GM23338 (cell line): ENCODE data around the gene COL25A1. TPM values are rescaled to one million over a fixed set of nuclear protein-coding genes. Genes with fewer than 3 reads are reported as not detected.

Experiments used
- ATAC-seq: fragments of 200-7000 bp; cut with Tn5 transposase; 3 replicates; pipeline ENCODE4 v1.9.1; 2020
- DNase-seq: peaks from one replicate; pipeline ENCODE4 v3.0.0-alpha.2; 2015; ENCODE audit warnings: low spot score
- H2AFZ ChIP-seq: fragments of 200-600 bp; sonication (generic); 2 replicates; pipeline ENCODE4 v1.8.0; 2016; ENCODE audit warnings: antibody characterized with exemption, mild to moderate bottlenecking, moderate library complexity
- H3F3A ChIP-seq: fragments of 200-600 bp; sonication (generic); replicated peaks from 2 replicates; pipeline ENCODE4 v1.8.0; 2017; ENCODE audit warnings: antibody characterized with exemption, mixed run types, low read depth
- H3K27ac ChIP-seq: fragments of 200-600 bp; sonication (generic); 2 replicates; pipeline ENCODE4 v1.6.1; 2016; ENCODE audit warnings: low read depth
- H3K27me3 ChIP-seq: fragments of 200-600 bp; sonication (generic); 2 replicates; pipeline ENCODE4 v1.8.0; 2016; ENCODE audit warnings: mild to moderate bottlenecking, mixed run types, moderate library complexity; ENCODE audit not compliant: insufficient read depth
- H3K36me3 ChIP-seq: fragments of 200-600 bp; sonication (generic); 2 replicates; pipeline ENCODE4 v1.8.0; 2016; ENCODE audit warnings: mild to moderate bottlenecking; ENCODE audit not compliant: insufficient read depth
- H3K4me1 ChIP-seq: fragments of 200-600 bp; sonication (generic); 2 replicates; pipeline ENCODE4 v1.8.0; 2016; ENCODE audit warnings: mild to moderate bottlenecking, moderate library complexity; ENCODE audit not compliant: insufficient read depth
- H3K4me2 ChIP-seq: fragments of 200-600 bp; sonication (generic); 2 replicates; pipeline ENCODE4 v1.7.1; 2017; ENCODE audit warnings: mixed run types
- H3K4me3 ChIP-seq: fragments of 200-600 bp; sonication (generic); 2 replicates; pipeline ENCODE4 v1.6.1; 2016; ENCODE audit warnings: mixed run types
- H3K79me2 ChIP-seq: fragments of 200-600 bp; sonication (generic); replicated peaks from 2 replicates; pipeline ENCODE4 v1.8.0; 2017; ENCODE audit warnings: mild to moderate bottlenecking; ENCODE audit not compliant: insufficient read depth
- H3K9me2 ChIP-seq: fragments of 200-600 bp; sonication (generic); 2 replicates; pipeline ENCODE4 v1.8.0; 2017; ENCODE audit not compliant: insufficient read depth
- H4K20me1 ChIP-seq: fragments of 200-600 bp; sonication (generic); replicated peaks from 2 replicates; pipeline ENCODE4 v1.8.0; 2017; ENCODE audit warnings: mild to moderate bottlenecking; ENCODE audit not compliant: insufficient read depth
- H3K27ac Mint-ChIP-seq: 2 replicates; pipeline ENCODE4 v1.8.0; 2020; ENCODE audit warnings: inconsistent platforms, mild to moderate bottlenecking, moderate library complexity, mixed read lengths
- H3K27me3 Mint-ChIP-seq: 3 replicates; pipeline ENCODE4 v1.8.0; 2022; ENCODE audit warnings: low read depth, mild to moderate bottlenecking, moderate library complexity, mixed read lengths, inconsistent platforms; ENCODE audit not compliant: insufficient read depth, poor library complexity
- H3K36me3 Mint-ChIP-seq: 3 replicates; pipeline ENCODE4 v1.8.0; 2021; ENCODE audit warnings: low read depth, mild to moderate bottlenecking, inconsistent platforms, moderate library complexity, mixed read lengths
- H3K4me1 Mint-ChIP-seq: 3 replicates; pipeline ENCODE4 v1.8.0; 2020; ENCODE audit warnings: mild to moderate bottlenecking, inconsistent platforms, mixed read lengths
- H3K4me3 Mint-ChIP-seq: 3 replicates; pipeline ENCODE4 v1.8.0; 2021; ENCODE audit warnings: moderate library complexity, mild to moderate bottlenecking, inconsistent platforms, mixed read lengths
- H3K9me3 Mint-ChIP-seq: 3 replicates; pipeline ENCODE4 v1.8.0; 2020; ENCODE audit warnings: moderate library complexity, mild to moderate bottlenecking, inconsistent platforms, mixed read lengths
- CREB1 ChIP-seq: fragments of 250-450 bp; sonication (Bioruptor Pico); IDR thresholded peaks from 2 replicates; pipeline ENCODE4 v1.5.0; 2020; ENCODE audit warnings: low read depth, mild to moderate bottlenecking, moderate library complexity
- POLR2AphosphoS5 ChIP-seq: IDR thresholded peaks from 2 replicates; pipeline ENCODE4 v1.6.1; 2016; ENCODE audit warnings: antibody characterized with exemption, low read depth
- STAT1 ChIP-seq: IDR thresholded peaks from one replicate; pipeline ENCODE4 v1.6.1; 2016; ENCODE audit warnings: antibody characterized with exemption; ENCODE audit not compliant: unreplicated experiment
- ZNF331 ChIP-seq: fragments of 250-450 bp; sonication (Bioruptor Pico); IDR thresholded peaks from 2 replicates; pipeline ENCODE4 v1.5.0; 2020; ENCODE audit warnings: low read depth, mild to moderate bottlenecking, moderate library complexity
- polyA plus RNA-seq: library from polyadenylated mRNA; unstranded; fragments of >200 nt; fragmentation: Nextera tagmentation; extraction: Ambion mirVana; gene quantifications from 2 replicates; pipeline ENCODE4 v1.2.1, GENCODE V29; 2016
- total RNA-seq: library from RNA; depleted of rRNA; stranded (reverse); fragments of >200 nt; shearing (Covaris generic); gene quantifications from 2 replicates; pipeline ENCODE4 v1.2.3, GENCODE V29; 2014
- TF ChIP-seq, protein P1 (sequence below): fragments of 250-450 bp; sonication (Bioruptor Pico); IDR thresholded peaks from 2 replicates; pipeline ENCODE4 v1.5.0; 2020; ENCODE audit warnings: mild to moderate bottlenecking, moderate library complexity
- TF ChIP-seq, protein P2 (sequence below): IDR thresholded peaks from one replicate; pipeline ENCODE4 v1.6.1; 2018; ENCODE audit warnings: antibody characterized with exemption; ENCODE audit not compliant: unreplicated experiment

COL25A1 gene
- total and polyA plus RNA-seq, 2 experiments from 2014 or later: 3.9 to 5.6 TPM

DNA sequence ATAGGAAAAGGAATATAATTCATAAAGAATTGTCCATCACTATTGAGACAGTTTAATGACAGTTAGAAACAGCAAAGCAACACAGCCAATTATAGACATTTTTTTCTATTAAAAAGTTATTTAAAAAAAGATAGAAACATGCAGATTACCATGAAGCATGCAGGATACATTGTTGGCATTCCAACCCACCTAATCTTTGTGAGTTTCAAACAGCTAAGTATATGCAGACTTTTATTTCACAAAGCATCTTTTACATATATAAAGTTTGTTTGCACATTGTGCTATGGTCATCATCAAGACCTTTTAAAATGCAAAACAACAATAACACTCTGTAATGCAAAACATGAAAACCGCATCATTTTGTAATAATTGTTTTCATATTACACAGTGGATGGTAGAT, 413.7 kb downstream of the COL25A1 start:
- no peak for DNase-seq
- Mint-ChIP-seq H3K4me3 (no peak overlapping the region), H3K4me1 (peaks cover 26% of the 10 kb centered on the region), H3K36me3 (no peaks in the 10 kb centered on the region), H3K27me3 (peaks cover 2% of the 10 kb centered on the region), H3K27ac (no peak overlapping the region), H3K9me3 (no peaks in the 10 kb centered on the region)
- no peaks in the 10 kb centered on the region for H3F3A ChIP-seq
- H2AFZ ChIP-seq: no peak overlapping the region
- H3K79me2 ChIP-seq: no peaks in the 10 kb centered on the region
- H4K20me1 ChIP-seq: no peaks in the 10 kb centered on the region
- H3K4me3 ChIP-seq: no peak overlapping the region
- no peak overlapping the region for H3K27ac ChIP-seq
- H3K27me3 ChIP-seq: no peaks in the 10 kb centered on the region
- no peaks in the 10 kb centered on the region for H3K36me3 ChIP-seq
- H3K4me2 ChIP-seq: no peak overlapping the region
- no peaks in the 10 kb centered on the region for H3K9me2 ChIP-seq
- ATAC-seq: no peak
- peaks cover 32% of the 10 kb centered on the region for H3K4me1 ChIP-seq
- TF ChIP-seq CREB1 (no peak), STAT1 (no peak), POLR2AphosphoS5 (no peak), ZNF331 (no peak)
- TF ChIP-seq, protein P1, sequence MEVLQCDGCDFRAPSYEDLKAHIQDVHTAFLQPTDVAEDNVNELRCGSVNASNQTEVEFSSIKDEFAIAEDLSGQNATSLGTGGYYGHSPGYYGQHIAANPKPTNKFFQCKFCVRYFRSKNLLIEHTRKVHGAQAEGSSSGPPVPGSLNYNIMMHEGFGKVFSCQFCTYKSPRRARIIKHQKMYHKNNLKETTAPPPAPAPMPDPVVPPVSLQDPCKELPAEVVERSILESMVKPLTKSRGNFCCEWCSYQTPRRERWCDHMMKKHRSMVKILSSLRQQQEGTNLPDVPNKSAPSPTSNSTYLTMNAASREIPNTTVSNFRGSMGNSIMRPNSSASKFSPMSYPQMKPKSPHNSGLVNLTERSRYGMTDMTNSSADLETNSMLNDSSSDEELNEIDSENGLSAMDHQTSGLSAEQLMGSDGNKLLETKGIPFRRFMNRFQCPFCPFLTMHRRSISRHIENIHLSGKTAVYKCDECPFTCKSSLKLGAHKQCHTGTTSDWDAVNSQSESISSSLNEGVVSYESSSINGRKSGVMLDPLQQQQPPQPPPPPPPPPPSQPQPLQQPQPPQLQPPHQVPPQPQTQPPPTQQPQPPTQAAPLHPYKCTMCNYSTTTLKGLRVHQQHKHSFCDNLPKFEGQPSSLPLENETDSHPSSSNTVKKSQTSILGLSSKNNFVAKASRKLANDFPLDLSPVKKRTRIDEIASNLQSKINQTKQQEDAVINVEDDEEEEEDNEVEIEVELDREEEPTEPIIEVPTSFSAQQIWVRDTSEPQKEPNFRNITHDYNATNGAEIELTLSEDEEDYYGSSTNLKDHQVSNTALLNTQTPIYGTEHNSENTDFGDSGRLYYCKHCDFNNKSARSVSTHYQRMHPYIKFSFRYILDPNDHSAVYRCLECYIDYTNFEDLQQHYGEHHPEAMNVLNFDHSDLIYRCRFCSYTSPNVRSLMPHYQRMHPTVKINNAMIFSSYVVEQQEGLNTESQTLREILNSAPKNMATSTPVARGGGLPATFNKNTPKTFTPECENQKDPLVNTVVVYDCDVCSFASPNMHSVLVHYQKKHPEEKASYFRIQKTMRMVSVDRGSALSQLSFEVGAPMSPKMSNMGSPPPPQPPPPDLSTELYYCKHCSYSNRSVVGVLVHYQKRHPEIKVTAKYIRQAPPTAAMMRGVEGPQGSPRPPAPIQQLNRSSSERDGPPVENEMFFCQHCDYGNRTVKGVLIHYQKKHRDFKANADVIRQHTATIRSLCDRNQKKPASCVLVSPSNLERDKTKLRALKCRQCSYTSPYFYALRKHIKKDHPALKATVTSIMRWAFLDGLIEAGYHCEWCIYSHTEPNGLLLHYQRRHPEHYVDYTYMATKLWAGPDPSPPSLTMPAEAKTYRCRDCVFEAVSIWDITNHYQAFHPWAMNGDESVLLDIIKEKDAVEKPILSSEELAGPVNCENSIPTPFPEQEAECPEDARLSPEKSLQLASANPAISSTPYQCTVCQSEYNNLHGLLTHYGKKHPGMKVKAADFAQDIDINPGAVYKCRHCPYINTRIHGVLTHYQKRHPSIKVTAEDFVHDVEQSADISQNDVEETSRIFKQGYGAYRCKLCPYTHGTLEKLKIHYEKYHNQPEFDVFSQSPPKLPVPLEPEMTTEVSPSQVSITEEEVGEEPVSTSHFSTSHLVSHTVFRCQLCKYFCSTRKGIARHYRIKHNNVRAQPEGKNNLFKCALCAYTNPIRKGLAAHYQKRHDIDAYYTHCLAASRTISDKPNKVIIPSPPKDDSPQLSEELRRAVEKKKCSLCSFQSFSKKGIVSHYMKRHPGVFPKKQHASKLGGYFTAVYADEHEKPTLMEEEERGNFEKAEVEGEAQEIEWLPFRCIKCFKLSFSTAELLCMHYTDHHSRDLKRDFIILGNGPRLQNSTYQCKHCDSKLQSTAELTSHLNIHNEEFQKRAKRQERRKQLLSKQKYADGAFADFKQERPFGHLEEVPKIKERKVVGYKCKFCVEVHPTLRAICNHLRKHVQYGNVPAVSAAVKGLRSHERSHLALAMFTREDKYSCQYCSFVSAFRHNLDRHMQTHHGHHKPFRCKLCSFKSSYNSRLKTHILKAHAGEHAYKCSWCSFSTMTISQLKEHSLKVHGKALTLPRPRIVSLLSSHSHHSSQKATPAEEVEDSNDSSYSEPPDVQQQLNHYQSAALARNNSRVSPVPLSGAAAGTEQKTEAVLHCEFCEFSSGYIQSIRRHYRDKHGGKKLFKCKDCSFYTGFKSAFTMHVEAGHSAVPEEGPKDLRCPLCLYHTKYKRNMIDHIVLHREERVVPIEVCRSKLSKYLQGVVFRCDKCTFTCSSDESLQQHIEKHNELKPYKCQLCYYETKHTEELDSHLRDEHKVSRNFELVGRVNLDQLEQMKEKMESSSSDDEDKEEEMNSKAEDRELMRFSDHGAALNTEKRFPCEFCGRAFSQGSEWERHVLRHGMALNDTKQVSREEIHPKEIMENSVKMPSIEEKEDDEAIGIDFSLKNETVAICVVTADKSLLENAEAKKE (CRISPR knock-in tag): no peak
- TF ChIP-seq, protein P2, sequence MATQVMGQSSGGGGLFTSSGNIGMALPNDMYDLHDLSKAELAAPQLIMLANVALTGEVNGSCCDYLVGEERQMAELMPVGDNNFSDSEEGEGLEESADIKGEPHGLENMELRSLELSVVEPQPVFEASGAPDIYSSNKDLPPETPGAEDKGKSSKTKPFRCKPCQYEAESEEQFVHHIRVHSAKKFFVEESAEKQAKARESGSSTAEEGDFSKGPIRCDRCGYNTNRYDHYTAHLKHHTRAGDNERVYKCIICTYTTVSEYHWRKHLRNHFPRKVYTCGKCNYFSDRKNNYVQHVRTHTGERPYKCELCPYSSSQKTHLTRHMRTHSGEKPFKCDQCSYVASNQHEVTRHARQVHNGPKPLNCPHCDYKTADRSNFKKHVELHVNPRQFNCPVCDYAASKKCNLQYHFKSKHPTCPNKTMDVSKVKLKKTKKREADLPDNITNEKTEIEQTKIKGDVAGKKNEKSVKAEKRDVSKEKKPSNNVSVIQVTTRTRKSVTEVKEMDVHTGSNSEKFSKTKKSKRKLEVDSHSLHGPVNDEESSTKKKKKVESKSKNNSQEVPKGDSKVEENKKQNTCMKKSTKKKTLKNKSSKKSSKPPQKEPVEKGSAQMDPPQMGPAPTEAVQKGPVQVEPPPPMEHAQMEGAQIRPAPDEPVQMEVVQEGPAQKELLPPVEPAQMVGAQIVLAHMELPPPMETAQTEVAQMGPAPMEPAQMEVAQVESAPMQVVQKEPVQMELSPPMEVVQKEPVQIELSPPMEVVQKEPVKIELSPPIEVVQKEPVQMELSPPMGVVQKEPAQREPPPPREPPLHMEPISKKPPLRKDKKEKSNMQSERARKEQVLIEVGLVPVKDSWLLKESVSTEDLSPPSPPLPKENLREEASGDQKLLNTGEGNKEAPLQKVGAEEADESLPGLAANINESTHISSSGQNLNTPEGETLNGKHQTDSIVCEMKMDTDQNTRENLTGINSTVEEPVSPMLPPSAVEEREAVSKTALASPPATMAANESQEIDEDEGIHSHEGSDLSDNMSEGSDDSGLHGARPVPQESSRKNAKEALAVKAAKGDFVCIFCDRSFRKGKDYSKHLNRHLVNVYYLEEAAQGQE: no peak
